ENCODE data around the gene LTA.
"Not testable (repeated sequence)": the region's sequence is repeated elsewhere in the genome, so short reads cannot be mapped to it uniquely, and the experiment has no call there.

LTA gene

DNA sequence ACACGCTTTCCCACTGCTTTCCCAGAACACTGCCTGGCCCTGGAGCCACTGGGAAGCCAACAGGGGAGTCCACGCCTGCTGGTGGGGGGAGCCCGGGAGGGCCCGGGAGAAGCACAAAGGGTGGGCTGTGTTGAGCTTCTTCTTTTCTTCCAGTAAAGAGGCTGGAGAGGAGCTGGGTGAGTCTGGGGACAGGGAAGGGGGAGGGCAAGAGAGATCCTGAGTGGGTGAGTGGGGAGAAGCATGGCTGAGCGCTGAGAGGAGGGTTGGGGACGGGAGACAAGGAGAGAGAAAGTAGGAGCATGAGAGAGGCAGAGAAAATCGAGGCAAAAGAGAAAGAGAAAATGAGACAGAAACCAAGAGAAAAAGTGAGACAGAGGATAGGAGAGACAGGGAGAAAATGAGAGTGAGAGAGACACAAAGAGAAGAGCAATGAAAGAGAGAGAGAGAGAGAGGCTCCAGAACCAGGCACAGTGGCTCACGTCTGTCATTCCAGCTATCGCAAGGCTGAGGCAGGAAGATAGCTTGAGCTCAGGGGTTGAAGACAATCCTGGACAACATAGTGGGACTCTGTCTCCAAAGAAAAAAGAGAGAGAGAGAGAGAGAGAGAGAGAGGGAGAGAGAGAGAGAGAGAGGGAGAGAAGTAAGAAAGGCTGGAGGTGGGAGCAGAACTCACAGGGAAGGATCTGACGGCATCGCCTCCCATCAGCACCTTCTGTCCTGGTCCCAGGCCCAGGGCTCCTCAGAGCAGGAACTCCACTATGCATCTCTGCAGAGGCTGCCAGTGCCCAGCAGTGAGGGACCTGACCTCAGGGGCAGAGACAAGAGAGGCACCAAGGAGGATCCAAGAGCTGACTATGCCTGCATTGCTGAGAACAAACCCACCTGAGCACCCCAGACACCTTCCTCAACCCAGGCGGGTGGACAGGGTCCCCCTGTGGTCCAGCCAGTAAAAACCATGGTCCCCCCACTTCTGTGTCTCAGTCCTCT lies 16.0 kb downstream of the LTA start:
- Histone ChIP-seq H3K36me3 (ENCODE audit: control insufficient read depth, insufficient read depth, low read length) (no peaks in the 10 kb centered on the region), H3K9me3 (ENCODE audit: control insufficient read depth, low read length) (no peaks in the 10 kb centered on the region), H3K27me3 (replicated peaks; ENCODE audit: control insufficient read depth, insufficient read depth, low read length, poor library complexity, severe bottlenecking) (no peaks in the 10 kb centered on the region), H3K4me1 (ENCODE audit: control insufficient read depth, insufficient read depth, low read length, poor library complexity, severe bottlenecking) (peaks cover 68% of the 10 kb centered on the region), H3K4me3 (ENCODE audit: insufficient read depth, low read depth, low read length, poor library complexity, severe bottlenecking) (peak overlapping the region; percentile 3), H3K27ac (ENCODE audit: insufficient read depth, low read length, poor library complexity, severe bottlenecking) (peak overlapping the region; percentile 95)
- DNase-seq, result no peak

- peak overlapping the region; percentile 95 for H3K27ac ChIP-seq (ENCODE audit: insufficient read depth, low read length, poor library complexity, severe bottlenecking)
- no peaks in the 10 kb centered on the region for H3K36me3 ChIP-seq (ENCODE audit: control insufficient read depth, insufficient read depth, low read length)
- H3K4me1 ChIP-seq (ENCODE audit: control insufficient read depth, insufficient read depth, low read length, poor library complexity, severe bottlenecking), result peaks cover 67% of the 10 kb centered on the region
- H3K9me3 ChIP-seq (ENCODE audit: control insufficient read depth, low read length), result no peaks in the 10 kb centered on the region
- no peak overlapping the region for H3K4me3 ChIP-seq (ENCODE audit: insufficient read depth, low read depth, low read length, poor library complexity, severe bottlenecking)
- H3K27me3 ChIP-seq (replicated peaks; ENCODE audit: control insufficient read depth, insufficient read depth, low read length, poor library complexity, severe bottlenecking), result no peaks in the 10 kb centered on the region
- no peak for DNase-seq
These were observed 17.0 kb downstream of the LTA start for GRCh38 chr6:31588871-31589650.

- not testable (repeated sequence) for H3K9me3 ChIP-seq (ENCODE audit: control insufficient read depth, low read length); H3K27ac ChIP-seq (ENCODE audit: insufficient read depth, low read length, poor library complexity, severe bottlenecking); H3K36me3 ChIP-seq (ENCODE audit: control insufficient read depth, insufficient read depth, low read length); H3K27me3 ChIP-seq (replicated peaks; ENCODE audit: control insufficient read depth, insufficient read depth, low read length, poor library complexity, severe bottlenecking); H3K4me3 ChIP-seq (ENCODE audit: insufficient read depth, low read depth, low read length, poor library complexity, severe bottlenecking); DNase-seq
- H3K4me1 ChIP-seq (ENCODE audit: control insufficient read depth, insufficient read depth, low read length, poor library complexity, severe bottlenecking), result peaks cover 57% of the 10 kb centered on the region
These were observed 18.6 kb downstream of the LTA start for GRCh38 chr6:31590691-31591090.

DNA sequence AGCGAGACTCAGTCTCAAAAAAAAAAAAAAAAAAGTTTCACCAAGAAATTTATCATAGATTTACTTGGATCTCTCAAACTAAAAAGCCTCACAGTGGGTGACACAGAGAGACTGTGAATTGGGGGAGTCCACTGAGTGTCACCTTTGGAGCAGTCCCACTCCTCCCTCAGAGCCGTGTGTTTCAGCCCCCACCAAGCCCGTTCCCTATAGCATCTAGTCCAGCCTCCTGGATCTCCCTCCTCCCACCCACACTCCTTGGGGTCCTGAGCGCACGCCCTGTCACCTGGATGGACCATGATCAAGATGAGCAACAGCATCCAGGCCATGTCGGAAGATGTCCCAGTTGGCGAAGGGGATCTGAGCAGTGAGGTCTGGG lies 20.3 kb downstream of the LTA start:
- no peaks in the 10 kb centered on the region for H3K27me3 ChIP-seq (replicated peaks; ENCODE audit: control insufficient read depth, insufficient read depth, low read length, poor library complexity, severe bottlenecking)
- no peaks in the 10 kb centered on the region for H3K36me3 ChIP-seq (ENCODE audit: control insufficient read depth, insufficient read depth, low read length)
- H3K4me3 ChIP-seq (ENCODE audit: insufficient read depth, low read depth, low read length, poor library complexity, severe bottlenecking), result peak overlapping the region; percentile 12
- no peaks in the 10 kb centered on the region for H3K9me3 ChIP-seq (ENCODE audit: control insufficient read depth, low read length)
- peak overlapping the region; percentile 47 for H3K27ac ChIP-seq (ENCODE audit: insufficient read depth, low read length, poor library complexity, severe bottlenecking)
- DNase-seq, result no peak
- peaks cover 55% of the 10 kb centered on the region for H3K4me1 ChIP-seq (ENCODE audit: control insufficient read depth, insufficient read depth, low read length, poor library complexity, severe bottlenecking)

DNA sequence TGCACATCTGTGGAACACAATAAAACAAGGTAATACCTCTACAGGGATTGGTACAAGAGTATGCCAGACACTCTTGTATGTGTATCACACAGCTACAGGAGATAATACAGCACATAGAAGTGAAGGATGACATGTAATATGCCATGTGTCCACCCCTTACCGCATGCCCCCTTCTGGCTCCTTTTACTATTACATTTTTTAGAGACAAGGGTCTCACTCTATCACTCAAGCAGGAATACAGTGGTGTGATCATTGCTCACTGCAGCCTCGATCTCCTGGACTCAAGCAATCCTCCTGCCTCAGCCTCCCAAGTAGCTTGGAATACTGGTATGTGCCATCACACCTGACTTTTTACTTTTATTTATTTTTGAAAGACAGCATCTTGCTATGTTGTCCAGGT lies 24.9 kb downstream of the LTA start:
- H3K36me3 ChIP-seq (ENCODE audit: control insufficient read depth, insufficient read depth, low read length), result no peaks in the 10 kb centered on the region
- DNase-seq, result peak in 1 of 3 donors; percentile 16
- H3K27ac ChIP-seq (ENCODE audit: insufficient read depth, low read length, poor library complexity, severe bottlenecking), result peak overlapping the region; percentile 27
- H3K27me3 ChIP-seq (replicated peaks; ENCODE audit: control insufficient read depth, insufficient read depth, low read length, poor library complexity, severe bottlenecking), result no peaks in the 10 kb centered on the region
- peaks cover 43% of the 10 kb centered on the region for H3K4me1 ChIP-seq (ENCODE audit: control insufficient read depth, insufficient read depth, low read length, poor library complexity, severe bottlenecking)
- H3K9me3 ChIP-seq (ENCODE audit: control insufficient read depth, low read length), result no peaks in the 10 kb centered on the region
- H3K4me3 ChIP-seq (ENCODE audit: insufficient read depth, low read depth, low read length, poor library complexity, severe bottlenecking), result no peak overlapping the region

DNA sequence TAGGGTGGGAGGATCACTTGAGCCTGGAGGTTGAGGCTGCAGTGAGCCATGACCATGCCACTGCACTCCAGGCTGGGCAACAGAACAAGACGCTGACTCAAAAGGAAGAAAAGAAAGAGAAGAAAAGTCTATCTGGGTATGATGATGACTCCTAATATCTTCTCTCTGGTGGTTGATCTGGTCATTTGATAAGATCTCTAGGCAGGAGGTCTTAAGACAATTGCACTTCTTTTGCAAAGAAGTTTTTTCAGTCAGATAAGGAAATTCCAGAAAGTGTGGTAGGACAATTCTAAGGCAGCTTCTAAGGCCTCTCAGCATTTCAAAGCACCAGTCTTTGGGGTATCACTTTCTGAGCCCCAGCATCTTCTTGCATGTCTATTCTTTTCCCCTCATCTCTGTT lies 35.2 kb downstream of the LTA start:
- no peak overlapping the region for H3K4me3 ChIP-seq (ENCODE audit: insufficient read depth, low read depth, low read length, poor library complexity, severe bottlenecking)
- no peaks in the 10 kb centered on the region for H3K36me3 ChIP-seq (ENCODE audit: control insufficient read depth, insufficient read depth, low read length)
- H3K27me3 ChIP-seq (replicated peaks; ENCODE audit: control insufficient read depth, insufficient read depth, low read length, poor library complexity, severe bottlenecking), result no peaks in the 10 kb centered on the region
- no peaks in the 10 kb centered on the region for H3K4me1 ChIP-seq (ENCODE audit: control insufficient read depth, insufficient read depth, low read length, poor library complexity, severe bottlenecking)
- DNase-seq, result no peak
- H3K27ac ChIP-seq (ENCODE audit: insufficient read depth, low read length, poor library complexity, severe bottlenecking), result no peak overlapping the region
- no peaks in the 10 kb centered on the region for H3K9me3 ChIP-seq (ENCODE audit: control insufficient read depth, low read length)

- no peak for DNase-seq
- H3K4me3 ChIP-seq (ENCODE audit: insufficient read depth, low read depth, low read length, poor library complexity, severe bottlenecking), result no peak overlapping the region
- no peak overlapping the region for H3K27ac ChIP-seq (ENCODE audit: insufficient read depth, low read length, poor library complexity, severe bottlenecking)
- H3K4me1 ChIP-seq (ENCODE audit: control insufficient read depth, insufficient read depth, low read length, poor library complexity, severe bottlenecking), result no peaks in the 10 kb centered on the region
- H3K36me3 ChIP-seq (ENCODE audit: control insufficient read depth, insufficient read depth, low read length), result no peaks in the 10 kb centered on the region
- no peaks in the 10 kb centered on the region for H3K27me3 ChIP-seq (replicated peaks; ENCODE audit: control insufficient read depth, insufficient read depth, low read length, poor library complexity, severe bottlenecking)
- no peaks in the 10 kb centered on the region for H3K9me3 ChIP-seq (ENCODE audit: control insufficient read depth, low read length)
These were observed 37.7 kb downstream of the LTA start for GRCh38 chr6:31609519-31610406.

- DNase-seq, result no peak
- Histone ChIP-seq H3K36me3 (ENCODE audit: control insufficient read depth, insufficient read depth, low read length) (no peaks in the 10 kb centered on the region), H3K27me3 (replicated peaks; ENCODE audit: control insufficient read depth, insufficient read depth, low read length, poor library complexity, severe bottlenecking) (no peaks in the 10 kb centered on the region), H3K27ac (ENCODE audit: insufficient read depth, low read length, poor library complexity, severe bottlenecking) (no peak overlapping the region), H3K4me1 (ENCODE audit: control insufficient read depth, insufficient read depth, low read length, poor library complexity, severe bottlenecking) (no peaks in the 10 kb centered on the region), H3K4me3 (ENCODE audit: insufficient read depth, low read depth, low read length, poor library complexity, severe bottlenecking) (no peak overlapping the region), H3K9me3 (ENCODE audit: control insufficient read depth, low read length) (no peaks in the 10 kb centered on the region)
These were observed 38.9 kb downstream of the LTA start for GRCh38 chr6:31610968-31611367.

GRCh38 chr6:31614075-31614619 lies 42.1 kb downstream of the LTA start:
- H3K4me1 ChIP-seq (ENCODE audit: control insufficient read depth, insufficient read depth, low read length, poor library complexity, severe bottlenecking), result no peaks in the 10 kb centered on the region
- no peak overlapping the region for H3K4me3 ChIP-seq (ENCODE audit: insufficient read depth, low read depth, low read length, poor library complexity, severe bottlenecking)
- no peak overlapping the region for H3K27ac ChIP-seq (ENCODE audit: insufficient read depth, low read length, poor library complexity, severe bottlenecking)
- H3K36me3 ChIP-seq (ENCODE audit: control insufficient read depth, insufficient read depth, low read length), result no peaks in the 10 kb centered on the region
- no peaks in the 10 kb centered on the region for H3K27me3 ChIP-seq (replicated peaks; ENCODE audit: control insufficient read depth, insufficient read depth, low read length, poor library complexity, severe bottlenecking)
- H3K9me3 ChIP-seq (ENCODE audit: control insufficient read depth, low read length), result no peaks in the 10 kb centered on the region
- DNase-seq, result no peak

Data from effector memory CD4-positive, alpha-beta T cell (primary cell).